HCT116 (cell line): Measurements from ENCODE around the gene PPP2R3C. TPM values are rescaled to one million over a fixed set of nuclear protein-coding genes. Genes with fewer than 3 reads are reported as not detected.

Experiments used
- CBX3 ChIP-seq: IDR thresholded peaks from 2 replicates; pipeline ENCODE4 v1.6.1; 2012; ENCODE audit warnings: low read depth
- CEBPB ChIP-seq: IDR thresholded peaks from 2 replicates; pipeline ENCODE4 v1.6.1; 2012; ENCODE audit warnings: low read depth
- CTCF ChIP-seq, 3 experiments: fragments of 200-600 bp in 1 of 3; sonication (generic) in 1 of 3; IDR thresholded peaks in 2 of 3; conservative IDR thresholded peaks in 1 of 3; 2 replicates each; pipeline ENCODE4 v1.5.1; 2012 to 2017; ENCODE audit warnings: low read depth in 2 of 3, low read length in 2 of 3, antibody characterized with exemption in 1 of 3, borderline replicate concordance in 1 of 3, control low read depth in 1 of 3, mild to moderate bottlenecking in 1 of 3, mixed read lengths in 1 of 3, mixed run types in 1 of 3, moderate library complexity in 1 of 3; ENCODE audit not compliant: insufficient read depth in 1 of 3
- EZH2 ChIP-seq: fragments of 200-600 bp; sonication (generic); IDR thresholded peaks from 2 replicates; pipeline ENCODE4 v1.6.1; 2017; ENCODE audit warnings: antibody characterized with exemption, mixed run types
- MAX ChIP-seq: IDR thresholded peaks from 2 replicates; pipeline ENCODE4 v1.6.1; 2012
- SIN3A ChIP-seq: IDR thresholded peaks from 2 replicates; pipeline ENCODE4 v1.6.1; 2012; ENCODE audit warnings: low read depth
- YY1 ChIP-seq: IDR thresholded peaks from 2 replicates; pipeline ENCODE4 v1.6.1; 2011; ENCODE audit warnings: low read length, low read depth, moderate library complexity, mild to moderate bottlenecking; ENCODE audit not compliant: insufficient replicate concordance; ENCODE audit errors: extremely low read depth
- ZFX ChIP-seq: fragments of 450-650 bp; IDR thresholded peaks from 2 replicates; pipeline ENCODE4 v1.6.1; 2017
- ZNF274 ChIP-seq: fragments of 200-500 bp; sonication (Bioruptor generic); IDR thresholded peaks from 2 replicates; pipeline ENCODE4 v1.6.1; 2014; ENCODE audit warnings: mild to moderate bottlenecking, low read depth, low read length, inconsistent platforms
- total RNA-seq: library from RNA; stranded (reverse); gene quantifications from one replicate; pipeline ENCODE4 v1.2.1, GENCODE V29; 2021; ENCODE audit not compliant: unreplicated experiment
- TF ChIP-seq, protein P1 (sequence below): IDR thresholded peaks from 2 replicates; pipeline ENCODE4 v1.6.1; 2011; ENCODE audit warnings: mild to moderate bottlenecking, low read length, moderate library complexity; ENCODE audit not compliant: insufficient replicate concordance; ENCODE audit errors: extremely low read depth

Gene PPP2R3C
- total RNA-seq, 1 experiment from 2014 or later = 14.1 TPM

DNA sequence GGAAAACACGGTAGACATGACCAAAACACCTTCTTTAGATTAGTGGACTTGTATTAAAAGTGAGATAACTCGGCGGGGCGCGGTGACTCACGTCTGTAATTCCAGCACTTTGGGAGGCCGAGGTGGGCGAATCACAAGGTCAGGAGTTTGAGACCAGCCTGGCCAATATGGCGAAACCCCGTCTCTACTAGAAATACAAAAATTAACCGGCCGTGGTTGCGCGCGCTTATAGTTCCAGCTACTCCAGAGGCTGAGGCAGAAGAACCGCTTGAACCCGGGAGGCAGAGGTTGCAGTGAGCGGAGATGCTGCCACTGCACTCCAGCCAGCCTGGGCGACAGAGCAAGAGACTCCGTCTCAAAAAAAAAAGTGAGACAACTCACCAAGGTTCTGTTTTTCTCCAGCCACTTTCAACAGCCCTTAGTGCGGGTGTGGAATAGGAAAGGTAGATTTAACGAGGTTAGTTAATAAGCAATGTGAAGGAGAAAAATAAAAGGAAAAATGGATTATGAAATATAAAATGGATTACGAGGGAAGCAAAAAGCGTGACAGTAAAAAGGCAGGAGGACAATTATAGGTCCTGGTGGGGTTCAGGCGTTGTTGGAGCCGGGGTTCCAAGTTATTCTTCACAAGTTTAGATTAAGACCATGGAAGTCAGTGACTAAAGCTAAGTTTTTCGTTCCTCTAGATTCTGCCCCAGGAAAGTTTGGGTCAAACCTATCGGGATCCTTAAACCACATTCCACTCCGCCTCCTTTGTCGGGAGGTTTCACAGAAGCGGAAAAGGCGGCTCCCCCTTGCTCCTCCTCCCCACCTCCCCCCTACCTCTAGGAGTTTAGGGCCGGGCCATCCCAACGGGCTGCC lies 534 bp downstream of the PPP2R3C start (continued):
- no peak for TF ChIP-seq CEBPB
- no peak for TF ChIP-seq CBX3
- no peak for TF ChIP-seq YY1
- TF ChIP-seq, protein P1, sequence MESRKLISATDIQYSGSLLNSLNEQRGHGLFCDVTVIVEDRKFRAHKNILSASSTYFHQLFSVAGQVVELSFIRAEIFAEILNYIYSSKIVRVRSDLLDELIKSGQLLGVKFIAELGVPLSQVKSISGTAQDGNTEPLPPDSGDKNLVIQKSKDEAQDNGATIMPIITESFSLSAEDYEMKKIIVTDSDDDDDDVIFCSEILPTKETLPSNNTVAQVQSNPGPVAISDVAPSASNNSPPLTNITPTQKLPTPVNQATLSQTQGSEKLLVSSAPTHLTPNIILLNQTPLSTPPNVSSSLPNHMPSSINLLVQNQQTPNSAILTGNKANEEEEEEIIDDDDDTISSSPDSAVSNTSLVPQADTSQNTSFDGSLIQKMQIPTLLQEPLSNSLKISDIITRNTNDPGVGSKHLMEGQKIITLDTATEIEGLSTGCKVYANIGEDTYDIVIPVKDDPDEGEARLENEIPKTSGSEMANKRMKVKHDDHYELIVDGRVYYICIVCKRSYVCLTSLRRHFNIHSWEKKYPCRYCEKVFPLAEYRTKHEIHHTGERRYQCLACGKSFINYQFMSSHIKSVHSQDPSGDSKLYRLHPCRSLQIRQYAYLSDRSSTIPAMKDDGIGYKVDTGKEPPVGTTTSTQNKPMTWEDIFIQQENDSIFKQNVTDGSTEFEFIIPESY = no peak
- TF ChIP-seq SIN3A = 0 out of 2 replicates have a peak, but pooled peaks have one; percentile 4
- no peak for TF ChIP-seq MAX
- no peak for TF ChIP-seq ZFX
- TF ChIP-seq EZH2 = no peak
- TF ChIP-seq ZNF274 = no peak
- no peak for TF ChIP-seq CTCF (IDR thresholded peaks at IDR 0.05 in 2 of 3, conservative IDR thresholded peaks at IDR 0.05 in 1 of 3; ENCODE audit: borderline replicate concordance in 1 of 3, insufficient read depth in 1 of 3, low read depth in 2 of 3, low read length in 2 of 3)
